ENCODE results near the gene IL1RAPL1.

DNA sequence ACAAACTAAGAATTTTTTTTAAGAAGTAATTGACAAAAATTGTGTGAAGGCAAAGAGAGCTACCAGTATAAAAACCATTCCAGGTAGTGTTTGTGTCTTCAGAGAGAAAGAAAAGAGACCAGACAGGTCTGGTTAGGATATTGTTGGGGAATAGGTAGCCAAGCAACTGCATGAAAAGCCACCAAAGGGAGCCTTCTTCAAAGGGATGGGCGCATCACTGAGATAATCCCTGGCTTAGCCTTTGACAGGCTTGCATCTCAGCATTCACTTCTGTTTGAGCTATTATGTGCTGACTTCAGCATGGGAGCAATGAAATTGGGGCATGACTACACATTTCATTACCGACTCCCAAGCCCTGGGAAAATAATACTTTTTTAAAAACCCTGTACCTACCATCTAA lies 496.6 kb downstream of the IL1RAPL1 start:
- TF ChIP-seq, protein P1, sequence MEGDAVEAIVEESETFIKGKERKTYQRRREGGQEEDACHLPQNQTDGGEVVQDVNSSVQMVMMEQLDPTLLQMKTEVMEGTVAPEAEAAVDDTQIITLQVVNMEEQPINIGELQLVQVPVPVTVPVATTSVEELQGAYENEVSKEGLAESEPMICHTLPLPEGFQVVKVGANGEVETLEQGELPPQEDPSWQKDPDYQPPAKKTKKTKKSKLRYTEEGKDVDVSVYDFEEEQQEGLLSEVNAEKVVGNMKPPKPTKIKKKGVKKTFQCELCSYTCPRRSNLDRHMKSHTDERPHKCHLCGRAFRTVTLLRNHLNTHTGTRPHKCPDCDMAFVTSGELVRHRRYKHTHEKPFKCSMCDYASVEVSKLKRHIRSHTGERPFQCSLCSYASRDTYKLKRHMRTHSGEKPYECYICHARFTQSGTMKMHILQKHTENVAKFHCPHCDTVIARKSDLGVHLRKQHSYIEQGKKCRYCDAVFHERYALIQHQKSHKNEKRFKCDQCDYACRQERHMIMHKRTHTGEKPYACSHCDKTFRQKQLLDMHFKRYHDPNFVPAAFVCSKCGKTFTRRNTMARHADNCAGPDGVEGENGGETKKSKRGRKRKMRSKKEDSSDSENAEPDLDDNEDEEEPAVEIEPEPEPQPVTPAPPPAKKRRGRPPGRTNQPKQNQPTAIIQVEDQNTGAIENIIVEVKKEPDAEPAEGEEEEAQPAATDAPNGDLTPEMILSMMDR (IDR thresholded peaks at IDR 0.05; ENCODE audit: insufficient read depth, low read depth, low read length), result no peak
- TF ChIP-seq EZH2 (IDR thresholded peaks at IDR 0.05; ENCODE audit: insufficient read depth, low read length), result no peak
